ENCODE measurements around the gene LIPC.

LIPC gene

GRCh38 chr15:58431221-58432149, at the start of gene LIPC:
Gene LIPC (plus strand): TSS chr15:58431991. CDS start chr15:58432033, 42 bp downstream.
- DNase-seq (ENCODE audit: low read depth, low spot score) = no peak

- no peak for DNase-seq (ENCODE audit: low read depth, low spot score)
Measured at GRCh38 chr15:58383876-58384275, 47.9 kb upstream of the LIPC start.

- no peak for DNase-seq (ENCODE audit: low read depth, low spot score)
Measured at GRCh38 chr15:58384667-58385066, 47.1 kb upstream of the LIPC start.

- DNase-seq (ENCODE audit: low read depth, low spot score) = no peak
Measured at GRCh38 chr15:58386081-58386480, 45.7 kb upstream of the LIPC start.

GRCh38 chr15:58386641-58387040, 45.1 kb upstream of the LIPC start:
- no peak for DNase-seq (ENCODE audit: low read depth, low spot score)

- no peak for DNase-seq (ENCODE audit: low read depth, low spot score)
Measured at GRCh38 chr15:58387130-58387529, 44.7 kb upstream of the LIPC start.

GRCh38 chr15:58388211-58388610, 43.6 kb upstream of the LIPC start:
- DNase-seq (ENCODE audit: low read depth, low spot score) = no peak

- no peak for DNase-seq (ENCODE audit: low read depth, low spot score)
Measured at GRCh38 chr15:58390118-58390517, 41.7 kb upstream of the LIPC start.

GRCh38 chr15:58390655-58391054, 41.1 kb upstream of the LIPC start:
- DNase-seq (ENCODE audit: low read depth, low spot score) = no peak

GRCh38 chr15:58391088-58391487, 40.7 kb upstream of the LIPC start:
- DNase-seq (ENCODE audit: low read depth, low spot score) = no peak

GRCh38 chr15:58392141-58392540, 39.6 kb upstream of the LIPC start:
- DNase-seq (ENCODE audit: low read depth, low spot score) = no peak

- no peak for DNase-seq (ENCODE audit: low read depth, low spot score)
Measured at GRCh38 chr15:58392611-58393161, 39.1 kb upstream of the LIPC start.

- no peak for DNase-seq (ENCODE audit: low read depth, low spot score)
Measured at GRCh38 chr15:58393241-58393662, 38.5 kb upstream of the LIPC start.

GRCh38 chr15:58396181-58396580, 35.6 kb upstream of the LIPC start:
- peak; percentile 9 for DNase-seq (ENCODE audit: low read depth, low spot score)

- DNase-seq (ENCODE audit: low read depth, low spot score) = no peak
Measured at GRCh38 chr15:58398071-58398470, 33.7 kb upstream of the LIPC start.

GRCh38 chr15:58398643-58399042, 33.1 kb upstream of the LIPC start:
- DNase-seq (ENCODE audit: low read depth, low spot score) = no peak

- DNase-seq (ENCODE audit: low read depth, low spot score) = no peak
Measured at GRCh38 chr15:58399739-58400138, 32.1 kb upstream of the LIPC start.

GRCh38 chr15:58401276-58401675, 30.5 kb upstream of the LIPC start:
- no peak for DNase-seq (ENCODE audit: low read depth, low spot score)

GRCh38 chr15:58401991-58402649, 29.7 kb upstream of the LIPC start:
- DNase-seq (ENCODE audit: low read depth, low spot score) = no peak

GRCh38 chr15:58403581-58403980, 28.2 kb upstream of the LIPC start:
- DNase-seq (ENCODE audit: low read depth, low spot score) = no peak

- DNase-seq (ENCODE audit: low read depth, low spot score) = no peak
Measured at GRCh38 chr15:58404020-58404419, 27.8 kb upstream of the LIPC start.

GRCh38 chr15:58404722-58405121, 27.1 kb upstream of the LIPC start:
- DNase-seq (ENCODE audit: low read depth, low spot score) = no peak

- no peak for DNase-seq (ENCODE audit: low read depth, low spot score)
Measured at GRCh38 chr15:58405865-58406264, 25.9 kb upstream of the LIPC start.

Data from smooth muscle cell of the brain vasculature (primary cell).